ENCODE data around the gene ADCY10.
"Not testable (repeated sequence)": the region's sequence is repeated elsewhere in the genome, so short reads cannot be mapped to it uniquely, and the experiment has no call there.

The ADCY10 gene

GRCh38 chr1:167924543-167925231 lies 10.8 kb upstream of the ADCY10 start:
- no peak for DNase-seq

- DNase-seq: no peak
Measured at GRCh38 chr1:167924102-167924501, 10.2 kb upstream of the ADCY10 start.

- DNase-seq: no peak
Measured at GRCh38 chr1:167923324-167924056, 9.6 kb upstream of the ADCY10 start.

- DNase-seq: no peak
Measured at GRCh38 chr1:167922611-167923074, 8.7 kb upstream of the ADCY10 start.

- no peak for DNase-seq
Measured at GRCh38 chr1:167922023-167922422, 8.1 kb upstream of the ADCY10 start.

GRCh38 chr1:167916766-167917511 lies 3.0 kb upstream of the ADCY10 start:
- no peak for DNase-seq

- DNase-seq: no peak
Measured at GRCh38 chr1:167915569-167915968, 1.6 kb upstream of the ADCY10 start.

GRCh38 chr1:167912294-167912693 lies 1.6 kb downstream of the ADCY10 start:
- DNase-seq: no peak

GRCh38 chr1:167911413-167911812 lies 2.5 kb downstream of the ADCY10 start:
- DNase-seq: no peak

- no peak for DNase-seq
Measured at GRCh38 chr1:167910530-167910929, 3.4 kb downstream of the ADCY10 start.

GRCh38 chr1:167909691-167910180 lies 4.2 kb downstream of the ADCY10 start:
- no peak for DNase-seq

- DNase-seq: no peak
Measured at GRCh38 chr1:167905671-167906070, 8.3 kb downstream of the ADCY10 start.

- DNase-seq: no peak
Measured at GRCh38 chr1:167905182-167905581, 8.8 kb downstream of the ADCY10 start.

- DNase-seq: no peak
Measured at GRCh38 chr1:167904652-167905130, 9.2 kb downstream of the ADCY10 start.

GRCh38 chr1:167900907-167901306 lies 13.0 kb downstream of the ADCY10 start:
- no peak for DNase-seq

GRCh38 chr1:167899253-167899681 lies 14.7 kb downstream of the ADCY10 start:
- DNase-seq: no peak

- DNase-seq: no peak
Measured at GRCh38 chr1:167898578-167899222, 15.2 kb downstream of the ADCY10 start.

GRCh38 chr1:167893798-167894197 lies 20.1 kb downstream of the ADCY10 start:
- DNase-seq: no peak

GRCh38 chr1:167890400-167890799 lies 23.5 kb downstream of the ADCY10 start:
- DNase-seq: no peak

- not testable (repeated sequence) for DNase-seq
Measured at GRCh38 chr1:167887187-167887586, 26.7 kb downstream of the ADCY10 start.

- DNase-seq: no peak
Measured at GRCh38 chr1:167882376-167882775, 31.6 kb downstream of the ADCY10 start.

- DNase-seq: no peak
Measured at GRCh38 chr1:167881786-167882185, 32.1 kb downstream of the ADCY10 start.

GRCh38 chr1:167881069-167881468 lies 32.9 kb downstream of the ADCY10 start:
- DNase-seq: no peak

Data from 8988T (cell line).